ENCODE measurements around the gene VAC14. TPM values are rescaled to one million over a fixed set of nuclear protein-coding genes. Genes with fewer than 3 reads are reported as not detected.

Gene VAC14
- polyA plus RNA-seq, 1 of the 3 experiments (the other 2 are of a cell fraction): 33.2 TPM

- H3K4me3 ChIP-seq (ENCODE audit: low read depth in 2 of 2, low read length in 1 of 2): no peak overlapping the region
- H3F3A ChIP-seq (replicated peaks; ENCODE audit: insufficient read depth): peaks cover 17% of the 10 kb centered on the region
- ChIA-PET CTCF (interaction anchor here (0.9 to 3.3 kb wide), 2 partner anchors 47 to 68 kb away, joined by 3 to 24 read pairs; no protein-coding TSS in a partner anchor), POLR2A (no interaction called here)
- no peak for TF ChIP-seq MXI1 (IDR thresholded peaks at IDR 0.05; ENCODE audit: low read depth, low read length)
- no peak for TF ChIP-seq SIN3A (IDR thresholded peaks at IDR 0.05; ENCODE audit: borderline replicate concordance, low read depth, low read length)
- no peak for TF ChIP-seq EZH2phosphoT487 (IDR thresholded peaks at IDR 0.05; ENCODE audit: borderline replicate concordance, low read depth)
- TF ChIP-seq FOXM1 (IDR thresholded peaks at IDR 0.05; ENCODE audit: low read depth): no peak
- no peak for TF ChIP-seq RCOR1 (IDR thresholded peaks at IDR 0.05; ENCODE audit: low read length)
- TF ChIP-seq GABPA (IDR thresholded peaks at IDR 0.05; ENCODE audit: low read depth): no peak
- no peak for TF ChIP-seq FOXJ3 (CRISPR knock-in tag; IDR thresholded peaks at IDR 0.05)
- no peak for TF ChIP-seq TCF12 (IDR thresholded peaks at IDR 0.05)
- no peak for TF ChIP-seq PBX3 (IDR thresholded peaks at IDR 0.05)
- no peak for TF ChIP-seq RAD21 (IDR thresholded peaks at IDR 0.05; ENCODE audit: low read length)
- no peak for TF ChIP-seq REST (IDR thresholded peaks at IDR 0.05; ENCODE audit: low read depth, low read length)
- H3K9ac ChIP-seq: no peak overlapping the region
- H3K27ac ChIP-seq (ENCODE audit: low read depth in 2 of 2, low read length in 1 of 2): peak overlapping the region; percentile 96; a peak in 2 of 4 replicates
- no peaks in the 10 kb centered on the region for H3K9me3 ChIP-seq
- H3K4me2 ChIP-seq: no peak overlapping the region
- no peak for DNase-seq
- no peaks in the 10 kb centered on the region for H3K79me2 ChIP-seq (ENCODE audit: insufficient read depth)
- no peaks in the 10 kb centered on the region for H4K20me1 ChIP-seq (ENCODE audit: insufficient read depth)
- H3K36me3 ChIP-seq (replicated peaks in 1 of 2; ENCODE audit: control insufficient read depth in 1 of 2, insufficient read depth in 2 of 2, low read length in 1 of 2): no peaks in the 10 kb centered on the region
- H2AFZ ChIP-seq (ENCODE audit: low read depth): no peak overlapping the region
- no peaks in the 10 kb centered on the region for H3K27me3 ChIP-seq (ENCODE audit: insufficient read depth)
- 94% methylated on average over 7 of the region's 9 CpGs for WGBS (ENCODE audit: low lambda C conversion rate)
- H3K9me2 ChIP-seq: no peaks in the 10 kb centered on the region
- H3K4me1 ChIP-seq (ENCODE audit: control insufficient read depth in 1 of 2, insufficient read depth in 2 of 2, low read depth in 1 of 2, low read length in 1 of 2): peaks cover 43 to 78% of the 10 kb centered on the region in 2 experiments; a peak in 3 of 4 replicates
Measured at GRCh38 chr16:70701596-70701995, 99.4 kb downstream of the VAC14 start.

- no peaks in the 10 kb centered on the region for H4K20me1 ChIP-seq (ENCODE audit: insufficient read depth)
- no peak for DNase-seq
- no peaks in the 10 kb centered on the region for H3K79me2 ChIP-seq (ENCODE audit: insufficient read depth)
- H2AFZ ChIP-seq (ENCODE audit: low read depth): no peak overlapping the region
- H3K4me3 ChIP-seq (ENCODE audit: low read depth in 2 of 2, low read length in 1 of 2): no peak overlapping the region
- H3K9me3 ChIP-seq: no peaks in the 10 kb centered on the region
- H3K27ac ChIP-seq (ENCODE audit: low read depth in 2 of 2, low read length in 1 of 2): peak overlapping the region in 1 of 2 experiments; percentile 96; a peak in 2 of 4 replicates
- peaks cover 40 to 82% of the 10 kb centered on the region in 2 experiments; a peak in 3 of 4 replicates for H3K4me1 ChIP-seq (ENCODE audit: control insufficient read depth in 1 of 2, insufficient read depth in 2 of 2, low read depth in 1 of 2, low read length in 1 of 2)
- no peaks in the 10 kb centered on the region for H3K9me2 ChIP-seq
- ChIA-PET CTCF (interaction anchor here (0.8 to 1.7 kb wide), 3 partner anchors 11 to 99 kb away, joined by 3 read pairs; no protein-coding TSS in a partner anchor), POLR2A (interaction anchor here (0.6 to 0.8 kb wide), 2 partner anchors 16 to 39 kb away, joined by 3 read pairs; no protein-coding TSS in a partner anchor)
- 96% methylated on average over 3 of the region's 3 CpGs for WGBS (ENCODE audit: low lambda C conversion rate)
- no peak for TF ChIP-seq PBX3 (IDR thresholded peaks at IDR 0.05)
- no peak for TF ChIP-seq GABPA (IDR thresholded peaks at IDR 0.05; ENCODE audit: low read depth)
- no peak for TF ChIP-seq JUND (IDR thresholded peaks at IDR 0.05)
- TF ChIP-seq CTCF (IDR thresholded peaks at IDR 0.05): no peak
- TF ChIP-seq REST (IDR thresholded peaks at IDR 0.05; ENCODE audit: low read depth, low read length): no peak
- no peak for TF ChIP-seq TEAD4 (IDR thresholded peaks at IDR 0.05; ENCODE audit: borderline replicate concordance, insufficient read depth)
- no peak for TF ChIP-seq NRF1 (IDR thresholded peaks at IDR 0.05; ENCODE audit: low read depth, low read length)
- no peak for TF ChIP-seq NFIC (IDR thresholded peaks at IDR 0.05; ENCODE audit: borderline replicate concordance)
- H3K9ac ChIP-seq: no peak overlapping the region
- no peaks in the 10 kb centered on the region for H3K27me3 ChIP-seq (ENCODE audit: insufficient read depth)
- H3F3A ChIP-seq (replicated peaks; ENCODE audit: insufficient read depth): peaks cover 14% of the 10 kb centered on the region
- no peak overlapping the region for H3K4me2 ChIP-seq
- H3K36me3 ChIP-seq (replicated peaks in 1 of 2; ENCODE audit: control insufficient read depth in 1 of 2, insufficient read depth in 2 of 2, low read length in 1 of 2): no peaks in the 10 kb centered on the region
Measured at GRCh38 chr16:70701036-70701435, 99.9 kb downstream of the VAC14 start.

Data from SK-N-SH (cell line).